HG02884 (cell line): ENCODE measurements around the gene TESK2.
"Not testable (repeated sequence)": the region's sequence is repeated elsewhere in the genome, so short reads cannot be mapped to it uniquely, and the experiment has no call there.

Experiments used
- ATAC-seq: cut with Tn5 transposase; IDR thresholded peaks from one replicate; pipeline ENCODE4 v1.9.1; 2021; ENCODE audit warnings: mild to moderate bottlenecking, moderate library complexity; ENCODE audit not compliant: unreplicated experiment

The TESK2 gene

GRCh38 chr1:45379524-45379923 is 111.4 kb downstream of the TESK2 start:
- ATAC-seq, result no peak

- ATAC-seq, result no peak
Measured at GRCh38 chr1:45378184-45378583, 112.8 kb downstream of the TESK2 start.

GRCh38 chr1:45375104-45376090 is 115.6 kb downstream of the TESK2 start:
- no peak for ATAC-seq

GRCh38 chr1:45373573-45373972 is 117.4 kb downstream of the TESK2 start:
- no peak for ATAC-seq

GRCh38 chr1:45370575-45370974 is 120.4 kb downstream of the TESK2 start:
- peak; percentile 62 for ATAC-seq

- no peak for ATAC-seq
Measured at GRCh38 chr1:45365051-45365450, 125.9 kb downstream of the TESK2 start.

- ATAC-seq, result no peak
Measured at GRCh38 chr1:45364294-45364693, 126.7 kb downstream of the TESK2 start.

- not testable (repeated sequence) for ATAC-seq
Measured at GRCh38 chr1:45360981-45361380, 130.0 kb downstream of the TESK2 start.

- no peak for ATAC-seq
Measured at GRCh38 chr1:45359882-45360513, 131.0 kb downstream of the TESK2 start.

- no peak for ATAC-seq
Measured at GRCh38 chr1:45356186-45356585, 134.8 kb downstream of the TESK2 start.

GRCh38 chr1:45355683-45356082 is 135.3 kb downstream of the TESK2 start:
- ATAC-seq, result no peak

GRCh38 chr1:45354838-45355237 is 136.1 kb downstream of the TESK2 start:
- ATAC-seq, result no peak

GRCh38 chr1:45353685-45354084 is 137.3 kb downstream of the TESK2 start:
- ATAC-seq, result no peak

GRCh38 chr1:45351508-45351907 is 139.5 kb downstream of the TESK2 start:
- ATAC-seq, result no peak

GRCh38 chr1:45348966-45349677 is 141.8 kb downstream of the TESK2 start:
- no peak for ATAC-seq

- ATAC-seq, result no peak
Measured at GRCh38 chr1:45348609-45348965, 142.4 kb downstream of the TESK2 start.

GRCh38 chr1:45348020-45348419 is 142.9 kb downstream of the TESK2 start:
- no peak for ATAC-seq

- no peak for ATAC-seq
Measured at GRCh38 chr1:45346473-45346872, 144.5 kb downstream of the TESK2 start.

GRCh38 chr1:45345014-45345413 is 145.9 kb downstream of the TESK2 start:
- no peak for ATAC-seq

GRCh38 chr1:45344499-45344898 is 146.5 kb downstream of the TESK2 start:
- no peak for ATAC-seq

GRCh38 chr1:45340816-45341466 is 150.0 kb downstream of the TESK2 start:
- ATAC-seq, result no peak
